ENCODE data around the gene SERINC4. TPM values are rescaled to one million over a fixed set of nuclear protein-coding genes. Genes with fewer than 3 reads are reported as not detected.
A peak's percentile ranks its signal among the peaks of the same experiment; 100 is the strongest.

SERINC4 gene
- total and polyA plus RNA-seq, 9 of the 15 experiments (the other 6 are each of a cell fraction or from before 2014, with no cell fraction given): 0.14 to 0.86 (median 0.18) TPM; not detected in 2

DNA sequence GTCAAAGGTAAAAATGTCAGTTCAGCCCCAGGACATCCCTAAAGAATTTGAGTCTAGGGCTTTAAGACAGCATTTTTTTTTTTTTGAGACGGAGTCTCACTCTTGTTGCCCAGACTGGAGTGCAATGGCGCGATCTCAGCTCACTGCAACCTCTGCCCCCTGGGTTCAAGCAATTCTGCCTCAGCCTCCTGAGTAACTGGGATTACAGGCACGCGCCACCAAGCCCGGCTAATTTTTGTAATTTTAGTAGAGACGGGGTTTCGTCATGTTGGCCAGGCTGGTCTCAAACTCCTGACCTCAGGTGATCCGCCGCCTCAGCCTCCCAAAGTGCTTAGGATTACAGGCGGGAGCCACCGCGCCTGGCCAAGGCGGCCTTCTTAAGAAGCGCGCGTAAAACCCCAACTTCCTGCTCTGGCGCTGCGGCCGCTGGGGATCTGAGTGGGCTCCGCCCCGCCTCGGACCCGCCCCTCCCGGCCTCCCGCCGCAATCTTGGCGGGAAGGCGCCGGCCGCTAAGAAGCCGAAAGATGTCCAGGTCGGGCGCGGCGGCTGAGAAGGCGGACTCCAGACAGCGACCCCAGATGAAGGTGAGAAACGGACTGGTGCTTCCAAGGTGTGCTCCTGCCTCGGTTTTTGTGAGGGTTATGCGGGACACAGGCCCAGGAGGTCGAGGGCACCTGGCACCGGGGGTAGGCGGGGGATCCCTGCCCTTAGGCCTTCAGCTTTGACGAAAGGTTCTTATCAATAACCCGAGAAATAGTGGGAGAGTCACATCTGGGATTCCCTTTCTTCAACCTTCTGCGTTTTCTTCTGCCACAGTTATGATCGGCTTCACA, 26.7 kb upstream of the SERINC4 start, which contains the start of gene WDR76 (continued):
- TF ChIP-seq ZNF740 (CRISPR knock-in tag; IDR thresholded peaks at IDR 0.05): no peak
- no peak for TF ChIP-seq ZNF740 (tag; IDR thresholded peaks at IDR 0.05)
- TF ChIP-seq EP400 (IDR thresholded peaks at IDR 0.05): peak; percentile 88
- TF ChIP-seq ZNF785 (CRISPR knock-in tag; IDR thresholded peaks at IDR 0.05): no peak
- peak; percentile 67 for TF ChIP-seq ZFX (CRISPR knock-in tag; IDR thresholded peaks at IDR 0.05)
- TF ChIP-seq ZKSCAN1 (IDR thresholded peaks at IDR 0.05; ENCODE audit: low read depth, low read length): no peak
- no peak for TF ChIP-seq CREBBP (IDR thresholded peaks at IDR 0.05; ENCODE audit: low read depth, low read length)
- TF ChIP-seq E4F1 (CRISPR knock-in tag; IDR thresholded peaks at IDR 0.05; ENCODE audit: borderline replicate concordance): no peak
- TF ChIP-seq NR4A1 (CRISPR knock-in tag; IDR thresholded peaks at IDR 0.05): no peak
- TF ChIP-seq NR4A1 (tag; IDR thresholded peaks at IDR 0.05): 0 out of 2 replicates have a peak, but pooled peaks have one; percentile 5
- TF ChIP-seq SMARCB1 (IDR thresholded peaks at IDR 0.05; ENCODE audit: insufficient read length, low read depth): no peak
- TF ChIP-seq, protein P1, sequence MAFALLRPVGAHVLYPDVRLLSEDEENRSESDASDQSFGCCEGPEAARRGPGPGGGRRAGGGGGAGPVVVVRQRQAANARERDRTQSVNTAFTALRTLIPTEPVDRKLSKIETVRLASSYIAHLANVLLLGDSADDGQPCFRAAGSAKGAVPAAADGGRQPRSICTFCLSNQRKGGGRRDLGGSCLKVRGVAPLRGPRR (CRISPR knock-in tag; IDR thresholded peaks at IDR 0.05): no peak
- no peak for TF ChIP-seq CUX1 (CRISPR knock-in tag; IDR thresholded peaks at IDR 0.05)
- TF ChIP-seq HES1 (IDR thresholded peaks at IDR 0.05; ENCODE audit: low read depth): peak; percentile 26; the same call in 1 of the 2 replicates
